OCI-LY7 (cell line): ENCODE results near the gene ARHGAP18. TPM values are rescaled to one million over a fixed set of nuclear protein-coding genes. Genes with fewer than 3 reads are reported as not detected.
A peak's percentile ranks its signal among the peaks of the same experiment; 100 is the strongest.
"Not testable (repeated sequence)": the region's sequence is repeated elsewhere in the genome, so short reads cannot be mapped to it uniquely, and the experiment has no call there.

Source experiments
- BruUV-seq: library from RNA; stranded (reverse); fragments of 400-500 nt; replicated peaks from 2 replicates; lab custom pipeline; 2021; lab: Mats Ljungman, UMichigan
- CTCF ChIA-PET: fragments of 300-600 bp; sonication (Branson Sonifier 250); formaldehyde crosslinking; loops from one replicate; lab custom pipeline; 2022; ENCODE audit warnings: antibody characterized with exemption; ENCODE audit not compliant: unreplicated experiment; lab: Charles Lee
- POLR2A ChIA-PET: fragments of 300-600 bp; sonication (Branson Sonifier 250); formaldehyde crosslinking; loops from one replicate; lab custom pipeline; 2022; ENCODE audit warnings: antibody characterized with exemption; lab: Charles Lee
- DNase-seq: peaks from one replicate; pipeline ENCODE4 v3.0.0-alpha.2; 2015; ENCODE audit warnings: low spot score
- H2AFZ ChIP-seq: fragments of 200-600 bp; sonication (generic), shearing (Covaris generic); 2 replicates; pipeline ENCODE4 v1.6.1; 2014; ENCODE audit warnings: mild to moderate bottlenecking, antibody characterized with exemption, low read length, moderate library complexity
- H3K27ac ChIP-seq: fragments of 200-600 bp; sonication (generic); 2 replicates; pipeline ENCODE4 v1.5.1; 2014; ENCODE audit warnings: mixed run types, low read depth, mild to moderate bottlenecking, moderate library complexity, low read length, inconsistent platforms; ENCODE audit not compliant: poor library complexity, severe bottlenecking
- H3K36me3 ChIP-seq: fragments of 200-600 bp; sonication (generic); 2 replicates; pipeline ENCODE4 v1.6.1; 2014; ENCODE audit warnings: mild to moderate bottlenecking, antibody characterized with exemption, low read length, moderate library complexity, mixed read lengths; ENCODE audit not compliant: insufficient read depth
- H3K4me1 ChIP-seq: fragments of 200-600 bp; sonication (generic); 2 replicates; pipeline ENCODE4 v1.5.1; 2014; ENCODE audit warnings: mild to moderate bottlenecking, low read length; ENCODE audit not compliant: insufficient read depth, poor library complexity, severe bottlenecking
- H3K4me2 ChIP-seq: fragments of 200-600 bp; sonication (generic); 2 replicates; pipeline ENCODE4 v1.6.1; 2014; ENCODE audit warnings: mild to moderate bottlenecking, low read length
- H3K4me3 ChIP-seq: fragments of 200-600 bp; sonication (generic); 2 replicates; pipeline ENCODE4 v1.5.1; 2014; ENCODE audit warnings: mild to moderate bottlenecking, low read depth, low read length; ENCODE audit not compliant: poor library complexity, severe bottlenecking
- H3K79me2 ChIP-seq: fragments of 200-600 bp; sonication (generic); 2 replicates; pipeline ENCODE4 v1.6.1; 2016; ENCODE audit warnings: low read depth, mild to moderate bottlenecking, low read length, moderate library complexity, mixed read lengths; ENCODE audit not compliant: insufficient read depth
- H3K9me2 ChIP-seq: fragments of 200-600 bp; sonication (generic); 2 replicates; pipeline ENCODE4 v1.6.1; 2016; ENCODE audit warnings: mild to moderate bottlenecking, low read length, mixed read lengths; ENCODE audit not compliant: insufficient read depth
- H3K9me3 ChIP-seq: fragments of 200-600 bp; sonication (generic); 2 replicates; pipeline ENCODE4 v1.6.1; 2014; ENCODE audit warnings: mild to moderate bottlenecking, mixed run types, low read length, mixed read lengths
- H4K20me1 ChIP-seq: fragments of 200-600 bp; sonication (generic); 2 replicates; pipeline ENCODE4 v1.6.1; 2014; ENCODE audit warnings: mild to moderate bottlenecking, antibody characterized with exemption, low read length, moderate library complexity, mixed read lengths; ENCODE audit not compliant: insufficient read depth
- CTCF ChIP-seq: fragments of 200-600 bp; sonication (generic); conservative IDR thresholded peaks from 2 replicates; pipeline ENCODE4 v1.5.1; 2014; ENCODE audit warnings: mild to moderate bottlenecking, antibody characterized with exemption, low read length, moderate library complexity, mixed read lengths
- EZH2phosphoT487 ChIP-seq: fragments of 200-600 bp; sonication (generic); IDR thresholded peaks from 2 replicates; pipeline ENCODE4 v1.6.1; 2018; ENCODE audit warnings: low read depth, borderline replicate concordance, mild to moderate bottlenecking, mixed run types, antibody characterized with exemption, low read length, moderate library complexity, mixed read lengths
- intact Hi-C: fragments of 100-400 bp; cut with micrococcal nuclease; formaldehyde crosslinking; loops from one replicate; pipeline ENCODE4 v1.10.0; 2022; ENCODE audit not compliant: unreplicated experiment
- total RNA-seq, 2 experiments: library from RNA; depleted of rRNA in 1 of 2; stranded (reverse); fragments of >200 nt in 1 of 2; shearing (Covaris generic) in 1 of 2; gene quantifications; 2 replicates each; pipeline ENCODE4 v1.2.3, GENCODE V29; 2014 to 2022

The ARHGAP18 gene
- total RNA-seq, 2 experiments from 2014 or later: 4.8 to 7.5 TPM

DNA sequence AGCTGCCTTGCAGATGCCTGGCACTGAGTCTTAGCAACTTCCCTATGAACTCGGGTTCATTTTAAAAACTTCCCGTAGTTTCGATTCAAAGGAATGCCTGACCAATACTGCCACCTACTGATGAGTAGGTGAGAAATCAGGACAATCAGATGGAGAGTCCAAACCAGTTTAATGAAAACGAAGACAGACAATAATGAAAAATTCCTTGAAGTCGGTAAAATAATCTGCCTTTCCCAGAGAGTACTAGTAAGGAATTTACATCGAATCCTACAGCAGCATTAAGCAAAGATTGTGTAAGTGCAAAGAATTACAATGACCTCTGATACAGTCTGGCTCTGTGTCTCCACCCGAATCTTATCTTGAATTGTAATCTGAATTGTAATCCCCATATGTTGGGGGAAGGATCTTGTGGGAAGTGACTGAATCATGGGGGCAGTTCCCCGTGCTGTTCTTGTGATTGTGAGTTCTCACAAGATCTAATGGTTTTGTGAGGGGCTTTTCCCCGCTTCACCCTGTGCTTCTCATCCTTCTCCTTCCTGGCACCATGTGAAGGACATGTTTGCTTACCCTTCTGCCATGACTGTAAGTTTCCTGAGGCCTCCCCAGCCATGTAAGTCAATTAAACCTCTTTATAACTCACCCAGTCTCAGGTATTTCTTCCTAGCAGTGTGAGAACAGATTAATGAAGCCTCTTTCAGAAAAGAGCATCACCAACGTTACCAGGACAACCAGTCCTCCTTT, 134.4 kb downstream of the ARHGAP18 start:
- TF ChIP-seq CTCF (peak; percentile 85), EZH2phosphoT487 (no peak)
- Histone ChIP-seq H3K79me2 (no peaks in the 10 kb centered on the region), H3K9me3 (no peaks in the 10 kb centered on the region), H4K20me1 (no peaks in the 10 kb centered on the region), H3K4me2 (0 out of 2 replicates have a peak overlapping the region, but pooled peaks have one; percentile 18), H3K4me1 (peaks cover 10% of the 10 kb centered on the region), H3K36me3 (no peaks in the 10 kb centered on the region), H3K9me2 (no peaks in the 10 kb centered on the region), H2AFZ (no peak overlapping the region), H3K27ac (no peak overlapping the region), H3K4me3 (no peak overlapping the region)
- POLR2A ChIA-PET: no interaction called here
- CTCF ChIA-PET: no interaction called here
- DNase-seq: peak; percentile 10
- BruUV-seq: no TSS peak
- intact Hi-C loops: loop anchor here (5.0 kb wide), 1 partner anchor 78 kb away; no protein-coding TSS in a partner anchor

GRCh38 chr6:129574605-129575004, 135.4 kb downstream of the ARHGAP18 start:
- H3K4me3 ChIP-seq, DNase-seq, BruUV-seq, POLR2A ChIA-PET, H3K27ac ChIP-seq, H2AFZ ChIP-seq, H3K9me3 ChIP-seq, H3K79me2 ChIP-seq, H4K20me1 ChIP-seq, H3K9me2 ChIP-seq, CTCF ChIA-PET, H3K36me3 ChIP-seq, H3K4me2 ChIP-seq: not testable (repeated sequence)
- peaks cover 10% of the 10 kb centered on the region for H3K4me1 ChIP-seq
- intact Hi-C loops: loop anchor here (5.0 kb wide), 1 partner anchor 77 kb away; no protein-coding TSS in a partner anchor

GRCh38 chr6:129570929-129571328, 139.0 kb downstream of the ARHGAP18 start:
- H3K4me2 ChIP-seq, POLR2A ChIA-PET, H3K9me3 ChIP-seq, H3K27ac ChIP-seq, CTCF ChIA-PET, H3K4me3 ChIP-seq, H3K9me2 ChIP-seq, H3K79me2 ChIP-seq, H3K4me1 ChIP-seq, H4K20me1 ChIP-seq, H2AFZ ChIP-seq, BruUV-seq, DNase-seq, intact Hi-C loops, H3K36me3 ChIP-seq: not testable (repeated sequence)
